GM18951 (cell line): ENCODE measurements around the gene PANX2.
"Not testable (repeated sequence)": the region's sequence is repeated elsewhere in the genome, so short reads cannot be mapped to it uniquely, and the experiment has no call there.

Experiments used
- POLR2A ChIP-seq: IDR thresholded peaks from 4 replicates; pipeline ENCODE4 v1.6.1; 2011; ENCODE audit warnings: mild to moderate bottlenecking; ENCODE audit not compliant: insufficient read length, insufficient read depth; ENCODE audit errors: extremely low read depth
- in situ Hi-C: fragments of 300-500 bp; cut with MboI; formaldehyde crosslinking; loops from one replicate; pipeline ENCODE4 v1.12.0; 2022; ENCODE audit warnings: low sequenced_read_pairs, mixed read lengths, inconsistent platforms; ENCODE audit not compliant: unreplicated experiment

The PANX2 gene

GRCh38 chr22:50170453-50171318 is at the start of gene PANX2:
Gene PANX2 (plus strand): TSS chr22:50170731. CDS start chr22:50170731, 0 bp downstream.
- no peak for TF ChIP-seq POLR2A
- in situ Hi-C loops: no loop called here

- in situ Hi-C loops: no loop called here
- TF ChIP-seq POLR2A: no peak
Measured at GRCh38 chr22:50121202-50121740, 49.3 kb upstream of the PANX2 start.

GRCh38 chr22:50123119-50123518 is 47.4 kb upstream of the PANX2 start:
- in situ Hi-C loops: no loop called here
- no peak for TF ChIP-seq POLR2A

- in situ Hi-C loops: no loop called here
- TF ChIP-seq POLR2A: no peak
Measured at GRCh38 chr22:50125029-50125428, 45.5 kb upstream of the PANX2 start.

GRCh38 chr22:50129121-50129736 is 41.3 kb upstream of the PANX2 start:
- no peak for TF ChIP-seq POLR2A
- in situ Hi-C loops: no loop called here

- in situ Hi-C loops: no loop called here
- no peak for TF ChIP-seq POLR2A
Measured at GRCh38 chr22:50131894-50132293, 38.6 kb upstream of the PANX2 start.

GRCh38 chr22:50134481-50134880 is 36.0 kb upstream of the PANX2 start:
- in situ Hi-C loops: no loop called here
- TF ChIP-seq POLR2A: no peak

- in situ Hi-C loops: no loop called here
- no peak for TF ChIP-seq POLR2A
Measured at GRCh38 chr22:50136581-50137015, 33.9 kb upstream of the PANX2 start.

GRCh38 chr22:50137277-50137676 is 33.3 kb upstream of the PANX2 start:
- in situ Hi-C loops: not testable (repeated sequence)

GRCh38 chr22:50138041-50138440 is 32.5 kb upstream of the PANX2 start:
- TF ChIP-seq POLR2A: no peak
- in situ Hi-C loops: no loop called here

- in situ Hi-C loops: no loop called here
- TF ChIP-seq POLR2A: no peak
Measured at GRCh38 chr22:50138988-50139387, 31.5 kb upstream of the PANX2 start.

- in situ Hi-C loops: no loop called here
- no peak for TF ChIP-seq POLR2A
Measured at GRCh38 chr22:50139843-50140415, 30.6 kb upstream of the PANX2 start.

GRCh38 chr22:50140615-50141014 is 29.9 kb upstream of the PANX2 start:
- no peak for TF ChIP-seq POLR2A
- in situ Hi-C loops: no loop called here

- no peak for TF ChIP-seq POLR2A
- in situ Hi-C loops: no loop called here
Measured at GRCh38 chr22:50141462-50141861, 29.1 kb upstream of the PANX2 start.

GRCh38 chr22:50141891-50142363 is 28.6 kb upstream of the PANX2 start:
- in situ Hi-C loops: no loop called here
- no peak for TF ChIP-seq POLR2A
